Measurements from ENCODE around the gene ZNF831.

The ZNF831 gene

GRCh38 chr20:59146780-59147565 lies 16.6 kb upstream of the ZNF831 start:
- no peak overlapping the region for H3K4me3 ChIP-seq (ENCODE audit: low read length)
- no peak for DNase-seq (ENCODE audit: low read depth)
- TF ChIP-seq CTCF (conservative IDR thresholded peaks at IDR 0.05; ENCODE audit: low read length), result no peak

- no peak overlapping the region for H3K4me3 ChIP-seq (ENCODE audit: low read length)
- TF ChIP-seq CTCF (conservative IDR thresholded peaks at IDR 0.05; ENCODE audit: low read length), result no peak
- DNase-seq (ENCODE audit: low read depth), result no peak
These were observed 16.0 kb upstream of the ZNF831 start for GRCh38 chr20:59147586-59147985.

GRCh38 chr20:59148701-59149493 lies 14.7 kb upstream of the ZNF831 start:
- DNase-seq (ENCODE audit: low read depth), result no peak

GRCh38 chr20:59149678-59150504 lies 13.7 kb upstream of the ZNF831 start:
- H3K4me3 ChIP-seq (ENCODE audit: low read length), result no peak overlapping the region
- DNase-seq (ENCODE audit: low read depth), result no peak
- TF ChIP-seq CTCF (conservative IDR thresholded peaks at IDR 0.05; ENCODE audit: low read length), result no peak

More at GRCh38 chr20:59148701-59149493, 14.7 kb upstream of the ZNF831 start:
- no peak for TF ChIP-seq CTCF (conservative IDR thresholded peaks at IDR 0.05; ENCODE audit: low read length)
- no peak overlapping the region for H3K4me3 ChIP-seq (ENCODE audit: low read length)

- DNase-seq (ENCODE audit: low read depth), result no peak
- H3K4me3 ChIP-seq (ENCODE audit: low read length), result no peak overlapping the region
- TF ChIP-seq CTCF (conservative IDR thresholded peaks at IDR 0.05; ENCODE audit: low read length), result no peak
These were observed 12.8 kb upstream of the ZNF831 start for GRCh38 chr20:59150821-59151251.

GRCh38 chr20:59151391-59151790 lies 12.2 kb upstream of the ZNF831 start:
- DNase-seq (ENCODE audit: low read depth), result no peak
- no peak for TF ChIP-seq CTCF (conservative IDR thresholded peaks at IDR 0.05; ENCODE audit: low read length)

More at GRCh38 chr20:59151391-59151790, 12.2 kb upstream of the ZNF831 start:
- H3K4me3 ChIP-seq (ENCODE audit: low read length), result no peak overlapping the region

All from AG10803 (cell line).